DOHH2 (cell line): ENCODE measurements around the gene DCST2.

Experiments
- H3F3A ChIP-seq: fragments of 200-600 bp; sonication (generic), shearing (Covaris generic); 2 replicates; pipeline ENCODE4 v1.6.0; 2016; ENCODE audit warnings: antibody characterized with exemption, mild to moderate bottlenecking; ENCODE audit not compliant: control insufficient read depth, insufficient read depth
- H3K27ac ChIP-seq: fragments of 200-600 bp; sonication (generic); 2 replicates; pipeline ENCODE4 v1.5.1; 2014; ENCODE audit warnings: low read depth, mild to moderate bottlenecking, low read length, moderate library complexity
- H3K27me3 ChIP-seq: fragments of 200-600 bp; sonication (generic); 2 replicates; pipeline ENCODE4 v1.6.1; 2014; ENCODE audit warnings: mild to moderate bottlenecking, low read length, mixed read lengths; ENCODE audit not compliant: control insufficient read depth
- H3K36me3 ChIP-seq: fragments of 200-600 bp; sonication (generic); 2 replicates; pipeline ENCODE4 v1.6.1; 2014; ENCODE audit warnings: mild to moderate bottlenecking, low read length, moderate library complexity, mixed read lengths; ENCODE audit not compliant: control insufficient read depth
- H3K4me1 ChIP-seq: fragments of 200-600 bp; sonication (generic); 2 replicates; pipeline ENCODE4 v1.6.1; 2014; ENCODE audit warnings: mild to moderate bottlenecking, low read length, mixed read lengths; ENCODE audit not compliant: control insufficient read depth
- H3K4me2 ChIP-seq: fragments of 200-600 bp; sonication (generic); 2 replicates; pipeline ENCODE4 v1.6.0; 2014; ENCODE audit warnings: mild to moderate bottlenecking, low read length, moderate library complexity
- H3K4me3 ChIP-seq: fragments of 200-600 bp; sonication (generic); 2 replicates; pipeline ENCODE4 v1.5.1; 2014; ENCODE audit warnings: mild to moderate bottlenecking, low read length, mixed read lengths
- H3K79me2 ChIP-seq: fragments of 200-600 bp; sonication (generic); 2 replicates; pipeline ENCODE4 v1.6.1; 2014; ENCODE audit warnings: mild to moderate bottlenecking, low read length, mixed read lengths; ENCODE audit not compliant: control insufficient read depth
- H3K9me2 ChIP-seq: fragments of 200-600 bp; sonication (generic); replicated peaks from 2 replicates; pipeline ENCODE4 v1.6.1; 2014; ENCODE audit warnings: mild to moderate bottlenecking, low read length, mixed read lengths; ENCODE audit not compliant: control insufficient read depth
- H3K9me3 ChIP-seq: fragments of 200-600 bp; sonication (generic); 2 replicates; pipeline ENCODE4 v1.6.1; 2014; ENCODE audit warnings: antibody characterized with exemption, low read length, mixed read lengths; ENCODE audit not compliant: control insufficient read depth, insufficient read depth
- H4K20me1 ChIP-seq: fragments of 200-600 bp; sonication (generic); 2 replicates; pipeline ENCODE4 v1.6.0; 2014; ENCODE audit warnings: low read depth, mild to moderate bottlenecking, antibody characterized with exemption, low read length, moderate library complexity; ENCODE audit not compliant: control insufficient read depth, insufficient read depth
- CTCF ChIP-seq: fragments of 200-600 bp; sonication (generic); IDR thresholded peaks from one replicate; pipeline ENCODE4 v1.5.1; 2014; ENCODE audit warnings: antibody characterized with exemption, mild to moderate bottlenecking, low read depth, low read length; ENCODE audit not compliant: poor library complexity, severe bottlenecking
- EZH2phosphoT487 ChIP-seq: fragments of 200-600 bp; sonication (generic); IDR thresholded peaks from 2 replicates; pipeline ENCODE4 v1.6.1; 2017; ENCODE audit warnings: borderline replicate concordance, mild to moderate bottlenecking, antibody characterized with exemption, low read length, moderate library complexity, mixed read lengths

The DCST2 gene

GRCh38 chr1:155033524-155033923, at the start of gene DCST2, which contains the start of gene DCST1:
DCST2 (minus strand) TSS chr1:155033781; CDS start chr1:155033701, 80 bp downstream.
DCST1 (plus strand) TSS chr1:155033824; CDS start chr1:155034037, 213 bp downstream.
- Histone ChIP-seq H3K4me2 (no peak within 1 kb of the TSS), H3K9me2 (no peaks in the 10 kb centered on the region), H3F3A (no peaks in the 10 kb centered on the region), H3K27me3 (peaks cover 23% of the 10 kb centered on the region), H3K4me3 (no peak within 1 kb of the TSS), H3K36me3 (no peaks in the 10 kb centered on the region), H4K20me1 (no peaks in the 10 kb centered on the region), H3K9me3 (no peaks in the 10 kb centered on the region), H3K79me2 (no peaks in the 10 kb centered on the region), H3K27ac (no peak within 1 kb of the TSS), H3K4me1 (no peaks in the 10 kb centered on the region)
- TF ChIP-seq EZH2phosphoT487, result no peak
- TF ChIP-seq CTCF, result no peak

- H4K20me1 ChIP-seq, result no peaks in the 10 kb centered on the region
- H3K27me3 ChIP-seq, result peaks cover 61% of the 10 kb centered on the region
- H3K4me3 ChIP-seq, result 0 out of 2 replicates have a peak overlapping the region, but pooled peaks have one; percentile 8
- TF ChIP-seq CTCF (no peak), EZH2phosphoT487 (no peak)
- H3K79me2 ChIP-seq, result no peaks in the 10 kb centered on the region
- H3K9me3 ChIP-seq, result no peaks in the 10 kb centered on the region
- peaks cover 20% of the 10 kb centered on the region for H3F3A ChIP-seq
- H3K9me2 ChIP-seq, result no peaks in the 10 kb centered on the region
- H3K4me2 ChIP-seq, result peak overlapping the region; percentile 76
- no peak overlapping the region for H3K27ac ChIP-seq
- H3K36me3 ChIP-seq, result no peaks in the 10 kb centered on the region
- H3K4me1 ChIP-seq, result peaks cover 83% of the 10 kb centered on the region
Observed at GRCh38 chr1:155083052-155083541, 49.5 kb upstream of the DCST2 start.

- Histone ChIP-seq H3K9me3 (no peaks in the 10 kb centered on the region), H3K4me1 (peaks cover 89% of the 10 kb centered on the region), H4K20me1 (no peaks in the 10 kb centered on the region), H3K36me3 (no peaks in the 10 kb centered on the region), H3K4me3 (peak overlapping the region; percentile 59), H3F3A (peaks cover 14% of the 10 kb centered on the region), H3K79me2 (no peaks in the 10 kb centered on the region), H3K27me3 (peaks cover 61% of the 10 kb centered on the region), H3K27ac (no peak overlapping the region), H3K4me2 (peak overlapping the region; percentile 76), H3K9me2 (no peaks in the 10 kb centered on the region)
- TF ChIP-seq EZH2phosphoT487, result peak; percentile 97
- TF ChIP-seq CTCF, result no peak
Observed at GRCh38 chr1:155082301-155083051, 48.9 kb upstream of the DCST2 start.
